Neuron (in vitro differentiated cells): Measurements from ENCODE around the gene SAMD4B.

Experiments used
- H2AFZ ChIP-seq: one replicate; pipeline ENCODE4 v1.6.1; 2013; ENCODE audit warnings: low read depth, mild to moderate bottlenecking, inconsistent platforms, low read length, moderate library complexity
- H3K27me3 ChIP-seq: one replicate; pipeline ENCODE4 v1.6.1; 2013; ENCODE audit warnings: low read length; ENCODE audit not compliant: insufficient read depth
- H3K36me3 ChIP-seq: one replicate; pipeline ENCODE4 v1.6.1; 2013; ENCODE audit warnings: low read length; ENCODE audit not compliant: insufficient read depth
- H3K4me1 ChIP-seq: one replicate; pipeline ENCODE4 v1.6.1; 2013; ENCODE audit warnings: low read length; ENCODE audit not compliant: insufficient read depth
- H3K4me3 ChIP-seq: 2 replicates; pipeline ENCODE4 v1.5.1; 2013; ENCODE audit warnings: mild to moderate bottlenecking, low read length, moderate library complexity
- H3K9me3 ChIP-seq: one replicate; pipeline ENCODE4 v1.6.1; 2013; ENCODE audit warnings: low read length

SAMD4B gene

GRCh38 chr19:39411081-39411831 lies 69.0 kb downstream of the SAMD4B start:
- H2AFZ ChIP-seq, result no peak overlapping the region
- H3K4me3 ChIP-seq, result peak overlapping the region; percentile 74
- no peaks in the 10 kb centered on the region for H3K9me3 ChIP-seq
- peaks cover 48% of the 10 kb centered on the region for H3K4me1 ChIP-seq
- peaks cover 14% of the 10 kb centered on the region for H3K36me3 ChIP-seq
- H3K27me3 ChIP-seq, result no peaks in the 10 kb centered on the region

- peaks cover 19% of the 10 kb centered on the region for H3K36me3 ChIP-seq
- H3K27me3 ChIP-seq, result no peaks in the 10 kb centered on the region
- peak overlapping the region; percentile 74 for H3K4me3 ChIP-seq
- no peak overlapping the region for H2AFZ ChIP-seq
- H3K9me3 ChIP-seq, result no peaks in the 10 kb centered on the region
- peaks cover 47% of the 10 kb centered on the region for H3K4me1 ChIP-seq
These were observed 69.5 kb downstream of the SAMD4B start for GRCh38 chr19:39411832-39412099.

- H3K4me1 ChIP-seq, result peaks cover 43% of the 10 kb centered on the region
- H3K4me3 ChIP-seq, result peak within 1 kb of the TSS; percentile 74
- no peaks in the 10 kb centered on the region for H3K27me3 ChIP-seq
- H3K36me3 ChIP-seq, result peaks cover 23% of the 10 kb centered on the region
- no peaks in the 10 kb centered on the region for H3K9me3 ChIP-seq
- peak within 1 kb of the TSS; percentile 66 for H2AFZ ChIP-seq
These were observed 70.1 kb downstream of the SAMD4B start, which contains the start of gene PLEKHG2 for GRCh38 chr19:39412100-39412866. Gene PLEKHG2 (plus strand): TSS chr19:39412669. CDS start chr19:39414087, 1,418 bp downstream.

- Histone ChIP-seq H3K4me3 (peak overlapping the region; percentile 74), H3K27me3 (no peaks in the 10 kb centered on the region), H3K9me3 (no peaks in the 10 kb centered on the region), H2AFZ (peak overlapping the region; percentile 66), H3K4me1 (peaks cover 42% of the 10 kb centered on the region), H3K36me3 (peaks cover 28% of the 10 kb centered on the region)
These were observed 70.6 kb downstream of the SAMD4B start for GRCh38 chr19:39412867-39413271.

- Histone ChIP-seq H3K4me1 (peaks cover 40% of the 10 kb centered on the region), H2AFZ (peak overlapping the region; percentile 66), H3K4me3 (peak overlapping the region; percentile 74)
These were observed 71.2 kb downstream of the SAMD4B start for GRCh38 chr19:39413272-39413910.

GRCh38 chr19:39413911-39414608 lies 71.8 kb downstream of the SAMD4B start:
- no peaks in the 10 kb centered on the region for H3K9me3 ChIP-seq
- H3K27me3 ChIP-seq, result no peaks in the 10 kb centered on the region
- peak overlapping the region; percentile 74 for H3K4me3 ChIP-seq
- peaks cover 35% of the 10 kb centered on the region for H3K36me3 ChIP-seq
- H2AFZ ChIP-seq, result peak overlapping the region; percentile 66
- peaks cover 40% of the 10 kb centered on the region for H3K4me1 ChIP-seq

More at GRCh38 chr19:39413272-39413910, 71.2 kb downstream of the SAMD4B start:
- Histone ChIP-seq H3K36me3 (peaks cover 29% of the 10 kb centered on the region), H3K9me3 (no peaks in the 10 kb centered on the region), H3K27me3 (no peaks in the 10 kb centered on the region)

- no peak overlapping the region for H2AFZ ChIP-seq
- H3K4me3 ChIP-seq, result peak overlapping the region; percentile 74
- peaks cover 44% of the 10 kb centered on the region for H3K36me3 ChIP-seq
- peaks cover 36% of the 10 kb centered on the region for H3K4me1 ChIP-seq
- no peaks in the 10 kb centered on the region for H3K9me3 ChIP-seq
- H3K27me3 ChIP-seq, result no peaks in the 10 kb centered on the region
These were observed 73.2 kb downstream of the SAMD4B start for GRCh38 chr19:39415111-39416046.

GRCh38 chr19:39416152-39417120 lies 74.2 kb downstream of the SAMD4B start:
- H3K9me3 ChIP-seq, result no peaks in the 10 kb centered on the region
- H3K4me3 ChIP-seq, result no peak overlapping the region
- H3K27me3 ChIP-seq, result no peaks in the 10 kb centered on the region
- H3K36me3 ChIP-seq, result peaks cover 52% of the 10 kb centered on the region
- no peak overlapping the region for H2AFZ ChIP-seq
- H3K4me1 ChIP-seq, result peaks cover 26% of the 10 kb centered on the region

GRCh38 chr19:39417463-39418181 lies 75.4 kb downstream of the SAMD4B start:
- no peak overlapping the region for H3K4me3 ChIP-seq
- peaks cover 24% of the 10 kb centered on the region for H3K4me1 ChIP-seq
- H3K9me3 ChIP-seq, result no peaks in the 10 kb centered on the region
- H3K27me3 ChIP-seq, result no peaks in the 10 kb centered on the region
- H2AFZ ChIP-seq, result no peak overlapping the region
- H3K36me3 ChIP-seq, result peaks cover 57% of the 10 kb centered on the region

GRCh38 chr19:39419003-39419402 lies 76.8 kb downstream of the SAMD4B start:
- Histone ChIP-seq H3K36me3 (peaks cover 71% of the 10 kb centered on the region), H3K9me3 (no peaks in the 10 kb centered on the region), H2AFZ (no peak overlapping the region), H3K27me3 (no peaks in the 10 kb centered on the region), H3K4me3 (no peak overlapping the region), H3K4me1 (peaks cover 23% of the 10 kb centered on the region)

GRCh38 chr19:39420769-39421168 lies 78.5 kb downstream of the SAMD4B start:
- peaks cover 77% of the 10 kb centered on the region for H3K36me3 ChIP-seq

More at GRCh38 chr19:39420769-39421168, 78.5 kb downstream of the SAMD4B start:
- H3K9me3 ChIP-seq, result no peaks in the 10 kb centered on the region
- peaks cover 10% of the 10 kb centered on the region for H3K4me1 ChIP-seq
- no peaks in the 10 kb centered on the region for H3K27me3 ChIP-seq
- H2AFZ ChIP-seq, result no peak overlapping the region
- no peak overlapping the region for H3K4me3 ChIP-seq
